OCI-LY7 (cell line): ENCODE measurements around the gene CEP97.

Source experiments
- EZH2phosphoT487 ChIP-seq: fragments of 200-600 bp; sonication (generic); IDR thresholded peaks from 2 replicates; pipeline ENCODE4 v1.6.1; 2018; ENCODE audit warnings: low read depth, borderline replicate concordance, mild to moderate bottlenecking, mixed run types, antibody characterized with exemption, low read length, moderate library complexity, mixed read lengths
- TF ChIP-seq, protein P1 (sequence below): fragments of 200-600 bp; sonication (generic); conservative IDR thresholded peaks from 2 replicates; pipeline ENCODE4 v1.5.1; 2014; ENCODE audit warnings: mild to moderate bottlenecking, antibody characterized with exemption, low read length, moderate library complexity, mixed read lengths

DNA sequence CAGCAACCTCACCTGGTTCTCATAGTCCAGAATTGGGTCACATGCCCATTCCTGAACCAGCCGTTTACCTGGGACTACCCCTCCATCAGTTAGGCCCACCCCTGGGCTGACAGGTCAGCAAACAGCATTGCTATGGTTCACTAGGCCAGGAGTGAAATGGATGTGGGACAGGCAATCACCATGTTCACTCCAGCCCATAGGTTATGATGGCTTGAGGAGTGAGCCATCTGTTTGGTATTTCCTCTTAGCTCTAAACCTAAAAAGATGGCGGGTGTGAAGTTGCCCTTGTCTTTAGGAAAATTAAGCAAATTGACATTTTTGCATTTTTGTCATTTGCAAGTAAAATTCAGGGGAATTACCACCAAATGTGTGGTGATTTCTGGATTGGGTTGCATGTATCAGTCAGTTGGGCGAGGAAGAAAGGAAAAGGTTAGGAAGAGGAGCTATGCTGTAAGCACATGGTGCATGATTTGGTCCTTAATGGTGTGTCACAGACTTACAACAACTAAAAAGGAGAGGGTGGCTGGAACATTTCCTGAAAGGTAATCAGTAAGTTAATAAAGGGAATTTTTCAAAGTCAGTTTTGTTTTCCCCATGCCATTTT, 71.8 kb downstream of the CEP97 start:
- TF ChIP-seq, protein P1, sequence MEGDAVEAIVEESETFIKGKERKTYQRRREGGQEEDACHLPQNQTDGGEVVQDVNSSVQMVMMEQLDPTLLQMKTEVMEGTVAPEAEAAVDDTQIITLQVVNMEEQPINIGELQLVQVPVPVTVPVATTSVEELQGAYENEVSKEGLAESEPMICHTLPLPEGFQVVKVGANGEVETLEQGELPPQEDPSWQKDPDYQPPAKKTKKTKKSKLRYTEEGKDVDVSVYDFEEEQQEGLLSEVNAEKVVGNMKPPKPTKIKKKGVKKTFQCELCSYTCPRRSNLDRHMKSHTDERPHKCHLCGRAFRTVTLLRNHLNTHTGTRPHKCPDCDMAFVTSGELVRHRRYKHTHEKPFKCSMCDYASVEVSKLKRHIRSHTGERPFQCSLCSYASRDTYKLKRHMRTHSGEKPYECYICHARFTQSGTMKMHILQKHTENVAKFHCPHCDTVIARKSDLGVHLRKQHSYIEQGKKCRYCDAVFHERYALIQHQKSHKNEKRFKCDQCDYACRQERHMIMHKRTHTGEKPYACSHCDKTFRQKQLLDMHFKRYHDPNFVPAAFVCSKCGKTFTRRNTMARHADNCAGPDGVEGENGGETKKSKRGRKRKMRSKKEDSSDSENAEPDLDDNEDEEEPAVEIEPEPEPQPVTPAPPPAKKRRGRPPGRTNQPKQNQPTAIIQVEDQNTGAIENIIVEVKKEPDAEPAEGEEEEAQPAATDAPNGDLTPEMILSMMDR, result no peak
- no peak for TF ChIP-seq EZH2phosphoT487
